Measurements from ENCODE around the gene WDR5.

DNA sequence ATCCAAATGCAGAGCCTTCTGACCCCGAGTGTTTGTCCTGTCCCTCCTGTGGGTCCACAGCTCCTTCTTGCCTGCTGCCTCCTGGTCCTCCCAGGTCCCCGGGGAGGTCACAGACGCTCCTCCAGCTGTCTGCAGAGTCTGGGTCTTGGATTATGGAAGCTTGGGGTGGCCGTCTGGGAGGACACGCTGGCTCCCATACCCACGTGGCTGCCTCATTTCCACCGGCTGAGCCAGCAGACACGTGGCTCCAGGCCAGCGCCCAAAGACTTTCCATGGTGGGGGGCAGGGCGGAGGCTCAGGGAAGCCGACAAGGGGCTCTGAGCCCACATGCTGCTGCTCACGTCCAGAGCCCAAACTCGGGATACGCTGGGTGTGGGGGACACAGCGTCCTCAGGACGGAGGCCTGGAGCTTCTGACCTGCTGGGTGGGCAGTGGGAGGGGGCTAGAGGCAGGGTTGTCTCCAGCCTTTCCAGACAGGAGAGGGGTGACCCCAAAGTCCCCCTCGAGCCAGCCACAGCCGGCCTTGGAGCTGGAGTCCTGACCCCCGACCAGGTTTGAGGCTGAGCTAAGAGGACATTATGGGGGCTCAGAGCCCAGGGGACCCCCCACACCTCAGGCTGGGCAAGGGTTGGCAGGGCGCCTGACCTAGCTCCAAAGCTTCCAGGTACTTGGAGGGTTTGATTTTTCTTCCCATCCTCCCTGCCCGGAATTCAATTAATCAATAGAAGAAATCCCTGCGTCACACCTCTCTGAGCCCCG lies 52.7 kb downstream of the WDR5 start:
- TF ChIP-seq, protein P1, sequence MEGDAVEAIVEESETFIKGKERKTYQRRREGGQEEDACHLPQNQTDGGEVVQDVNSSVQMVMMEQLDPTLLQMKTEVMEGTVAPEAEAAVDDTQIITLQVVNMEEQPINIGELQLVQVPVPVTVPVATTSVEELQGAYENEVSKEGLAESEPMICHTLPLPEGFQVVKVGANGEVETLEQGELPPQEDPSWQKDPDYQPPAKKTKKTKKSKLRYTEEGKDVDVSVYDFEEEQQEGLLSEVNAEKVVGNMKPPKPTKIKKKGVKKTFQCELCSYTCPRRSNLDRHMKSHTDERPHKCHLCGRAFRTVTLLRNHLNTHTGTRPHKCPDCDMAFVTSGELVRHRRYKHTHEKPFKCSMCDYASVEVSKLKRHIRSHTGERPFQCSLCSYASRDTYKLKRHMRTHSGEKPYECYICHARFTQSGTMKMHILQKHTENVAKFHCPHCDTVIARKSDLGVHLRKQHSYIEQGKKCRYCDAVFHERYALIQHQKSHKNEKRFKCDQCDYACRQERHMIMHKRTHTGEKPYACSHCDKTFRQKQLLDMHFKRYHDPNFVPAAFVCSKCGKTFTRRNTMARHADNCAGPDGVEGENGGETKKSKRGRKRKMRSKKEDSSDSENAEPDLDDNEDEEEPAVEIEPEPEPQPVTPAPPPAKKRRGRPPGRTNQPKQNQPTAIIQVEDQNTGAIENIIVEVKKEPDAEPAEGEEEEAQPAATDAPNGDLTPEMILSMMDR (IDR thresholded peaks at IDR 0.05) = no peak
- TF ChIP-seq EP300 (IDR thresholded peaks at IDR 0.05) = no peak
- TF ChIP-seq POLR2A (IDR thresholded peaks at IDR 0.05) = no peak
